Measurements from ENCODE around the gene DNMT3L.

DNA sequence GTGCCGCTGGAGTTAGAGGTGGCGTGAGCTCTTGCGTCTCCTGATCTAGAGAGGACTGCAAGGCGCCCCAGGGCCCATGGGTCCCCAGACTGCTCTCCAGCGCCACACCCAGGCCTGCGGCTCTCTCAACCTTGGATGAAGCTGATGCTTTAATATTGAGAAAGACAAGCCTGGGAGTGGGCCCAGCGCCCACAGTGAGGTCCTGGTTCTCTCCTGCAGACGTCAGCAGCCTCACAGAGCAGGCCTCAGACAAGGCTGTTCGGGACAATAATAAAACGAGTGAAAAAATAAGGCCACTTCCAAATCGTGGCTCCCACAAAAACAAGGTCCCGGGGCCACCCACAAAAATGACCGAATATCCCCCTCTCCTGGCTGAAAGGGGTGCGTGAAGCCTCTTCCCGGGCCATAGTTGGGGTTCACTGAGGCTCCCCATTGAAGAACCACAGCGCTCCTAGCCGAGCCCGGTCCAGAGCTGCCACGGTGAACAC is 6.0 kb upstream of the DNMT3L start:
- peak; percentile 25; the same call in 1 of the 2 replicates for TF ChIP-seq RAD21 (IDR thresholded peaks at IDR 0.05; ENCODE audit: low read depth)
- TF ChIP-seq NFIC (IDR thresholded peaks at IDR 0.05), result no peak
- TF ChIP-seq EP300 (IDR thresholded peaks at IDR 0.05; ENCODE audit: borderline replicate concordance), result no peak
- TF ChIP-seq TEAD4 (IDR thresholded peaks at IDR 0.05), result no peak
- no peak for TF ChIP-seq YY1 (IDR thresholded peaks at IDR 0.05; ENCODE audit: low read depth)
- no peak for TF ChIP-seq CREB1 (IDR thresholded peaks at IDR 0.05; ENCODE audit: low read depth)
- TF ChIP-seq, protein P1, sequence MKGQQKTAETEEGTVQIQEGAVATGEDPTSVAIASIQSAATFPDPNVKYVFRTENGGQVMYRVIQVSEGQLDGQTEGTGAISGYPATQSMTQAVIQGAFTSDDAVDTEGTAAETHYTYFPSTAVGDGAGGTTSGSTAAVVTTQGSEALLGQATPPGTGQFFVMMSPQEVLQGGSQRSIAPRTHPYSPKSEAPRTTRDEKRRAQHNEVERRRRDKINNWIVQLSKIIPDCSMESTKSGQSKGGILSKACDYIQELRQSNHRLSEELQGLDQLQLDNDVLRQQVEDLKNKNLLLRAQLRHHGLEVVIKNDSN (IDR thresholded peaks at IDR 0.05), result no peak
- TF ChIP-seq, protein P2, sequence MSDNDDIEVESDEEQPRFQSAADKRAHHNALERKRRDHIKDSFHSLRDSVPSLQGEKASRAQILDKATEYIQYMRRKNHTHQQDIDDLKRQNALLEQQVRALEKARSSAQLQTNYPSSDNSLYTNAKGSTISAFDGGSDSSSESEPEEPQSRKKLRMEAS (IDR thresholded peaks at IDR 0.05), result no peak
